ENCODE data around the gene CCNA2. TPM values are rescaled to one million over a fixed set of nuclear protein-coding genes. Genes with fewer than 3 reads are reported as not detected.

The CCNA2 gene
- polyA plus RNA-seq, 1 donor = 21.6 TPM

- Histone ChIP-seq H3K4me1 (ENCODE audit: control insufficient read depth, insufficient read depth, low read length) (no peaks in the 10 kb centered on the region), H3K27ac (ENCODE audit: low read length) (no peak overlapping the region), H3K36me3 (ENCODE audit: control insufficient read depth, insufficient read depth, low read length) (peaks cover 65% of the 10 kb centered on the region), H3K9me3 (ENCODE audit: control insufficient read depth, low read depth, low read length) (no peaks in the 10 kb centered on the region), H3K27me3 (ENCODE audit: control insufficient read depth, insufficient read depth, low read length) (no peaks in the 10 kb centered on the region), H3K4me3 (ENCODE audit: low read length) (no peak overlapping the region)
- DNase-seq = no peak
Measured at GRCh38 chr4:121811122-121811521, 12.6 kb downstream of the CCNA2 start.

- WGBS (ENCODE audit: insufficient coverage, low lambda C conversion rate) = no CpG with 5 or more reads among the region's 4 CpGs
- DNase-seq = no peak
- Histone ChIP-seq H3K36me3 (ENCODE audit: control insufficient read depth, insufficient read depth, low read length) (peaks cover 67% of the 10 kb centered on the region), H3K4me3 (ENCODE audit: low read length) (no peak overlapping the region), H3K27me3 (ENCODE audit: control insufficient read depth, insufficient read depth, low read length) (no peaks in the 10 kb centered on the region), H3K4me1 (ENCODE audit: control insufficient read depth, insufficient read depth, low read length) (peaks cover 2% of the 10 kb centered on the region), H3K27ac (ENCODE audit: low read length) (no peak overlapping the region), H3K9me3 (ENCODE audit: control insufficient read depth, low read depth, low read length) (no peaks in the 10 kb centered on the region)
Measured at GRCh38 chr4:121806411-121806810, 17.3 kb downstream of the CCNA2 start.

- H3K4me3 ChIP-seq (ENCODE audit: low read length) = peak overlapping the region; percentile 90
- H3K36me3 ChIP-seq (ENCODE audit: control insufficient read depth, insufficient read depth, low read length) = peaks cover 36% of the 10 kb centered on the region
- 18% methylated on average over 4 of the region's 4 CpGs for WGBS (ENCODE audit: insufficient coverage, low lambda C conversion rate)
- DNase-seq = no peak
- no peaks in the 10 kb centered on the region for H3K27me3 ChIP-seq (ENCODE audit: control insufficient read depth, insufficient read depth, low read length)
- no peaks in the 10 kb centered on the region for H3K9me3 ChIP-seq (ENCODE audit: control insufficient read depth, low read depth, low read length)
- peaks cover 13% of the 10 kb centered on the region for H3K4me1 ChIP-seq (ENCODE audit: control insufficient read depth, insufficient read depth, low read length)
- H3K27ac ChIP-seq (ENCODE audit: low read length) = peak overlapping the region; percentile 94
Measured at GRCh38 chr4:121801715-121802075, 22.0 kb downstream of the CCNA2 start.

- Histone ChIP-seq H3K4me3 (ENCODE audit: low read length) (peak within 1 kb of the TSS; percentile 90), H3K27ac (ENCODE audit: low read length) (peak within 1 kb of the TSS; percentile 94), H3K36me3 (ENCODE audit: control insufficient read depth, insufficient read depth, low read length) (peaks cover 31% of the 10 kb centered on the region), H3K4me1 (ENCODE audit: control insufficient read depth, insufficient read depth, low read length) (peaks cover 13% of the 10 kb centered on the region), H3K27me3 (ENCODE audit: control insufficient read depth, insufficient read depth, low read length) (no peaks in the 10 kb centered on the region), H3K9me3 (ENCODE audit: control insufficient read depth, low read depth, low read length) (no peaks in the 10 kb centered on the region)
- DNase-seq = peak; percentile 92 to 97
- 0% methylated on average over 3 of the region's 48 CpGs for WGBS (ENCODE audit: insufficient coverage, low lambda C conversion rate)
Measured at GRCh38 chr4:121800961-121801714, 22.5 kb downstream of the CCNA2 start, which contains the start of gene EXOSC9. Gene EXOSC9, plus strand, starts transcription at chr4:121801323. Its CDS starts 102 bp downstream, at chr4:121801425.

GRCh38 chr4:121800638-121800960 lies 23.1 kb downstream of the CCNA2 start:
- Histone ChIP-seq H3K4me1 (ENCODE audit: control insufficient read depth, insufficient read depth, low read length) (peaks cover 13% of the 10 kb centered on the region), H3K4me3 (ENCODE audit: low read length) (peak overlapping the region; percentile 90), H3K9me3 (ENCODE audit: control insufficient read depth, low read depth, low read length) (no peaks in the 10 kb centered on the region), H3K36me3 (ENCODE audit: control insufficient read depth, insufficient read depth, low read length) (peaks cover 26% of the 10 kb centered on the region), H3K27me3 (ENCODE audit: control insufficient read depth, insufficient read depth, low read length) (no peaks in the 10 kb centered on the region), H3K27ac (ENCODE audit: low read length) (peak overlapping the region; percentile 94)
- WGBS (ENCODE audit: insufficient coverage, low lambda C conversion rate) = no CpG with 5 or more reads among the region's 8 CpGs
- no peak for DNase-seq

GRCh38 chr4:121799867-121800501 lies 23.7 kb downstream of the CCNA2 start:
- no peaks in the 10 kb centered on the region for H3K9me3 ChIP-seq (ENCODE audit: control insufficient read depth, low read depth, low read length)
- WGBS (ENCODE audit: insufficient coverage, low lambda C conversion rate) = 83% methylated on average over 1 of the region's 3 CpGs
- peak overlapping the region; percentile 94 for H3K27ac ChIP-seq (ENCODE audit: low read length)
- H3K36me3 ChIP-seq (ENCODE audit: control insufficient read depth, insufficient read depth, low read length) = peaks cover 22% of the 10 kb centered on the region
- no peak for DNase-seq
- H3K4me1 ChIP-seq (ENCODE audit: control insufficient read depth, insufficient read depth, low read length) = peaks cover 13% of the 10 kb centered on the region
- no peaks in the 10 kb centered on the region for H3K27me3 ChIP-seq (ENCODE audit: control insufficient read depth, insufficient read depth, low read length)
- no peak overlapping the region for H3K4me3 ChIP-seq (ENCODE audit: low read length)

- Histone ChIP-seq H3K9me3 (ENCODE audit: control insufficient read depth, low read depth, low read length) (no peaks in the 10 kb centered on the region), H3K4me3 (ENCODE audit: low read length) (no peak overlapping the region), H3K4me1 (ENCODE audit: control insufficient read depth, insufficient read depth, low read length) (peaks cover 13% of the 10 kb centered on the region), H3K27me3 (ENCODE audit: control insufficient read depth, insufficient read depth, low read length) (no peaks in the 10 kb centered on the region), H3K36me3 (ENCODE audit: control insufficient read depth, insufficient read depth, low read length) (peaks cover 16% of the 10 kb centered on the region), H3K27ac (ENCODE audit: low read length) (peak overlapping the region; percentile 94)
- peak; percentile 57 to 82 for DNase-seq
- 75% methylated on average over 1 of the region's 2 CpGs for WGBS (ENCODE audit: insufficient coverage, low lambda C conversion rate)
Measured at GRCh38 chr4:121799208-121799823, 24.4 kb downstream of the CCNA2 start.

- no peaks in the 10 kb centered on the region for H3K27me3 ChIP-seq (ENCODE audit: control insufficient read depth, insufficient read depth, low read length)
- H3K27ac ChIP-seq (ENCODE audit: low read length) = no peak overlapping the region
- H3K9me3 ChIP-seq (ENCODE audit: control insufficient read depth, low read depth, low read length) = no peaks in the 10 kb centered on the region
- H3K4me3 ChIP-seq (ENCODE audit: low read length) = no peak overlapping the region
- H3K4me1 ChIP-seq (ENCODE audit: control insufficient read depth, insufficient read depth, low read length) = peaks cover 11% of the 10 kb centered on the region
- no peak for DNase-seq
- no peaks in the 10 kb centered on the region for H3K36me3 ChIP-seq (ENCODE audit: control insufficient read depth, insufficient read depth, low read length)
Measured at GRCh38 chr4:121796283-121796682, 27.4 kb downstream of the CCNA2 start.

- Histone ChIP-seq H3K36me3 (ENCODE audit: control insufficient read depth, insufficient read depth, low read length) (no peaks in the 10 kb centered on the region), H3K4me3 (ENCODE audit: low read length) (no peak overlapping the region), H3K9me3 (ENCODE audit: control insufficient read depth, low read depth, low read length) (no peaks in the 10 kb centered on the region), H3K4me1 (ENCODE audit: control insufficient read depth, insufficient read depth, low read length) (peaks cover 2% of the 10 kb centered on the region), H3K27me3 (ENCODE audit: control insufficient read depth, insufficient read depth, low read length) (no peaks in the 10 kb centered on the region), H3K27ac (ENCODE audit: low read length) (peak overlapping the region; percentile 11)
- WGBS (ENCODE audit: insufficient coverage, low lambda C conversion rate) = no CpG with 5 or more reads among the region's 5 CpGs
- peak; percentile 16 to 24 for DNase-seq
Measured at GRCh38 chr4:121794505-121795188, 29.0 kb downstream of the CCNA2 start.

- no peak overlapping the region for H3K4me3 ChIP-seq (ENCODE audit: low read length)
- no peaks in the 10 kb centered on the region for H3K27me3 ChIP-seq (ENCODE audit: control insufficient read depth, insufficient read depth, low read length)
- no peaks in the 10 kb centered on the region for H3K4me1 ChIP-seq (ENCODE audit: control insufficient read depth, insufficient read depth, low read length)
- H3K27ac ChIP-seq (ENCODE audit: low read length) = no peak overlapping the region
- DNase-seq = no peak
- WGBS (ENCODE audit: insufficient coverage, low lambda C conversion rate) = no CpG with 5 or more reads among the region's 2 CpGs
- no peaks in the 10 kb centered on the region for H3K36me3 ChIP-seq (ENCODE audit: control insufficient read depth, insufficient read depth, low read length)
- no peaks in the 10 kb centered on the region for H3K9me3 ChIP-seq (ENCODE audit: control insufficient read depth, low read depth, low read length)
Measured at GRCh38 chr4:121792966-121793365, 30.7 kb downstream of the CCNA2 start.
